OCI-M2 (cell line): ENCODE results near the gene ADGRG7.
"Not testable (repeated sequence)": the region's sequence is repeated elsewhere in the genome, so short reads cannot be mapped to it uniquely, and the experiment has no call there.

Experiments
- DNase-seq: peaks from one replicate; lab custom pipeline; 2025; ENCODE audit not compliant: unreplicated experiment; lab: John Stamatoyannopoulos, UW

ADGRG7 gene

DNA sequence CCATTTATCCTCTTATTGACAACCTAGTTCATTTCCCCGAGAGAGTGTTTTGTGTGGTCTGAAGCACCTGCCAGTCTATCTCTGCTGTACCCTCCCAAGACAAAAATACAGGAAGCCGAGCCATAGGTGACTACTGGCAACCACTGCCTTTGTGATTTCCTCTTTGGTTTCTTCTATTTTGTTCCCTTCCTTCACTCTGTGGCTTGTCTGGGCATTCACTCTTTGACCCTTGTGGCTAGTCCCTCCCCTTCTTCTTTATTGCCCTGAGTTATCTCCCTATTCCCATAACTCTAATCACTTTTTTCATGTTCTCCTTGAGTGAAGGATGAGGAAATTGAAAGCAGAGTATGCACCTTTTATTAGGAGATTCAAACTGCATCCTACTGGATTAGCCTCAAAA, at the start of gene ADGRG7:
Gene ADGRG7 (plus strand): TSS at position 297 of the 400 bp plus-strand sequence. CDS start 256 bp downstream, outside the sequence.
- DNase-seq: no peak

- no peak for DNase-seq
These were observed 49.0 kb upstream of the ADGRG7 start for GRCh38 chr3:100560426-100560825.

GRCh38 chr3:100561459-100562158, 47.8 kb upstream of the ADGRG7 start:
- no peak for DNase-seq

- DNase-seq: no peak
These were observed 47.1 kb upstream of the ADGRG7 start for GRCh38 chr3:100562224-100562857.

- DNase-seq: no peak
These were observed 46.2 kb upstream of the ADGRG7 start for GRCh38 chr3:100563228-100563627.

DNA sequence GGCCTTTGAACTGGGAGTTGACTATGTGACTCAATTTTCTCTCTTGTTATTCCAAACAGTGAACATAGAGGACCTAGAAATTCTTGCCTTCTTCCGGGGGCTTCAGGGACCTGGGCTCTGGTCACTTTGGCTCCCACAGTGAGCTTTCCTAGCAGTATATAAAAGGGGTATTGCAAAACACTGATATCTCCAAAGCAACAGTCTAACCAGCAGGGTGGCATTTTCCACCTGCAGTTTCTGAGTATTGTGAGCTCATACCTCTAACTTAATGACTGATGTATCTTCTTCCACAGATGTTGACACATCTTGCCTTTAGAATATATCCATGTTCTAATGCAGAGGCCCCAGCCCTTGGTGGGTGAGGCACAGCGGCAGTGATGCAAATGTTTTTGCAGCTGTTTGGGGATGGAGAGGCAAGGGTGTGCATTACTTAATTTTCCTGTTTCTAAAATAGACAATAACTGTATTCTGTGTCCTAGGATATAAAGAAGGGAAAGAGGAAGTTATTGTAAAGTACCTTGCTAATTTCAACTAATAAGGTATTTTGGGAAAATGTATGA, 45.7 kb upstream of the ADGRG7 start:
- DNase-seq: no peak

GRCh38 chr3:100570811-100571210, 38.6 kb upstream of the ADGRG7 start:
- no peak for DNase-seq

GRCh38 chr3:100574536-100574935, 34.9 kb upstream of the ADGRG7 start:
- no peak for DNase-seq

DNA sequence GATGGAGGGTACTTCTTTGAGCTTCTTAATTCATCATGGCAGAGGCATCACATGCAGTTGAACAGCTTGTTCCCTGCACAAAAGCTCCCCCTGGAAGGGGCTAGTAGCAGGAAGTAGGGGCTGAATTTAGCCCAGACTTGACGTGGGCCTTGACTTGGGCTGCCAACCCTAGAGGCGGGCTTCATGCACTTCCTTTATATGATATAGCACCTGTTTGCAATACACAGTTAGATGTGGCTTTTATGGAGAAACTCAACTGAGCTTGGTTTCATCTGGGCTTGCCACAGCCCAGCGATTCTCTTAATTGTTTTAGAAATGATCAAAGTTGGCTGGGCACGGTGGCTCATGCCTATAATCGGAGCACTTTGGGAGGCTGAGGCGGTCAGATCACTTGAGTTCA, 33.7 kb upstream of the ADGRG7 start:
- no peak for DNase-seq

GRCh38 chr3:100577382-100578008, 31.9 kb upstream of the ADGRG7 start:
- DNase-seq: no peak

DNA sequence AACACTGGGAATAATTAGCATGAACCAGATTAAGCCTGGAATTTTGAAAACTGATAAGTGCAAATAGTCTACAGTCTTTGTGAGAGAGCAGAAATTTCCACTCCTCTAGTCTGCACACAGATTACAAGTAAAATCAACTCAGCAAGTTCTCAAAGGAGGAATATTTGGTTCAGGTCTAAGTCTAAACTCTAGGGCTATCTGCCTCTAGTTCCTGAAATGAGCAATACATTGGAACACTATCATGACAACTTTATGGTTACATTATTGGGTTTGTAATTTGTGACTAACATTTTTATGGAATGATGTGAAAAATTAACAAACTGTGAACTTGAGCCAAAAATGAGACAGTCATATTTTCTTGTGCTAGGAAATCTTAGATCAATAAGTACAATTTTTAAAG, 30.8 kb upstream of the ADGRG7 start:
- no peak for DNase-seq

- no peak for DNase-seq
These were observed 29.3 kb upstream of the ADGRG7 start for GRCh38 chr3:100580147-100580546.

GRCh38 chr3:100581650-100582049, 27.8 kb upstream of the ADGRG7 start:
- DNase-seq: no peak

DNA sequence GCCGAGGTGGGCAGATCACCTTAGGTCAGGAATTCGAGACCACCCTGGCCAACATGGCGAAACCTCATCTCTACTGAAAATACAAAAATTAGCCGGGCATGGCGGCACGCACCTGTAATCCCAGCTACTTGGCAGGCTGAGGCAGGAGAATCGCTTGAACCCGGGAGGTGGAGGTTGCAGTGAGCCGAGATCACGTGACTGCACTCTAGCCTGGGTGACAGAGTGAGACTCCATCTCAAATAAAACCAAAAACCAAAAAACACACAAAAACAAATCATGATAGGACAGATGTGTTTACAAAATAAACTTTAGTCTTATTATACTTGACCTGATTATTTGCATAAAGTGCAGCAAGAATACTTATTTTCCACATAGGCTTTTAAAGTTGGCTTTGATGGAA, 27.2 kb upstream of the ADGRG7 start:
- DNase-seq: not testable (repeated sequence)

GRCh38 chr3:100584101-100584660, 25.2 kb upstream of the ADGRG7 start:
- DNase-seq: no peak

- no peak for DNase-seq
These were observed 22.6 kb upstream of the ADGRG7 start for GRCh38 chr3:100586832-100587231.

DNA sequence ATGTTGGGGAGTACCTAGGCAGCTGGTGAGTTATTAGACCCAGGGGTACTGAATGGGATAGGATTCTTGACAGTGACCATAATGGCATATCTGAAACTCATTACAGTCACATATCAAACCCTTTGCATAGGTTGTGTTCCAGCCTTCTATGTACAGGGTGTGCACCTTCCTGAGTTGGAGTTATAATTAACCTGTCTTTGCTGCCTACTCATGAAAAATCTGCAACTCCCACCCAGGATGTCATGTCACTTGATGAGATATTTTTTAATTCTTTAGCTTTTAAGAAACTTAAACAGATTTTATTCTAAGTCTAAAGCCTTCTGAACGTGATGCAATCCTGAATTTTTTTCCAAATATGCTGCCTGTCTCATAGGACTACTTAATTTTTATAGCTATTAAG, 21.1 kb upstream of the ADGRG7 start:
- no peak for DNase-seq

DNA sequence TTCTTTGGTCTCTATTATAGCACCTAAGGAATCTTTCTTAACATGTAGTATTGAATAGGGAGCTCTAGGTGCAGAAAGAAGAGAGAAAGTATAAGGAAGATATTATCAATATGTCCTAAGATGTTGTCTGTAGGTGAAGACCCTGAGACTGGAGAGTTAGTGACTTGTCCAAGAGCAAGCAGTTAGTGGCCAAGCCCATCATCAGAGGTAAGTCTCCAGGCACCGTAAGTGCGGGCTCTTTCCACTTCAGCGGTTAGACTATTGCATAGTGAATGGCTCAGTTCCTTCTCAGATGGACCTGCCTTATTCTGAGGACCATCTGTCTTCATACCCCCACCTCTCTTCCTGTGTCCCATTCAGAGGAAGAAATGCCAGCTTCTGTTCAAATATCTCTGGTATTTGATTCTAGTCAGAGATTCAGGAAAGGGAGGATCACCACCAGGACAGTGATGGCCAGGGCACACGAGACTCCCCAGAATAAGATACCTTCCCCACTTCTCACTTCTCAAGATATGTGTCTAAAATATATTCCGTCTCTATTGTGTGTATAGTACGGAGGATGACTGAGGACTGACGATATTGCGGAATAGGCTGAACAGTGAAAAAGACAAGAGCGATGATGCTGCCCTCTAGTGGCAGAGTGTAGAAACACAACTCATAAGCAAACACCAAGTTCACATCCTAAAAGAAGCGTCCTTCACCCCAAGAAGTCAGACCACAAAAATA, 19.1 kb upstream of the ADGRG7 start:
- no peak for DNase-seq

DNA sequence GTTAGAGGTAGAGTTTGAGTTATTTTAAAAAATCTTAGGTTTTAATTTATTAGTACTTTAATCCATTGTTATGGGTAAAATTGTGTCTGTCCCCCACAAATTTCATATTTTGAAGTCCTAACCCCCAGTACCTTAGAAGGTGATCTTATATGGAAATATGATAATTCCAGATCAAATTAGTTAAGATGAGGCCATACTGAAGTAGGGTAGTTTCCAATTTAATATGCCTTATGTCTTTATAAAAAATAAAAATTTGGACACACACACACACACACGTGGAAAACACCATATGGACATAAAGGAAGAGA, 18.6 kb upstream of the ADGRG7 start:
- DNase-seq: no peak

- no peak for DNase-seq
These were observed 18.0 kb upstream of the ADGRG7 start for GRCh38 chr3:100591411-100591810.
